ENCODE results near the gene SPINT4. TPM values are rescaled to one million over a fixed set of nuclear protein-coding genes. Genes with fewer than 3 reads are reported as not detected.

The SPINT4 gene
- total and polyA plus RNA-seq, 10 donors: not detected

- no peak for TF ChIP-seq POLR2A (IDR thresholded peaks at IDR 0.05)
- TF ChIP-seq CTCF (IDR thresholded peaks at IDR 0.05 in 8 of 11, conservative IDR thresholded peaks at IDR 0.05 in 3 of 11): no peak
- TF ChIP-seq POLR2AphosphoS5 (IDR thresholded peaks at IDR 0.05): no peak
- intact Hi-C loops (cut with DNase I; ENCODE audit: low total_unique reads): loop anchor here (5.0 to 10.0 kb wide), 3 partner anchors 178 to 455 kb away; partner anchors contain the start of gene EPPIN
- no peak for DNase-seq
- 68 to 90% (median 76%) methylated on average over 3 of the region's 3 CpGs for WGBS, 5 donors
- Histone ChIP-seq H3K27ac (no peak overlapping the region), H3K4me1 (peaks cover 0 to 8% (median 4%) of the 10 kb centered on the region in 6 donors), H3K36me3 (no peaks in the 10 kb centered on the region), H3K9me3 (no peaks in the 10 kb centered on the region), H3K4me3 (no peak overlapping the region), H3K27me3 (replicated peaks in 1 of 7) (peaks cover 0 to 5% (median 0%) of the 10 kb centered on the region in 7 donors)
These were observed 50.5 kb downstream of the SPINT4 start for GRCh38 chr20:45772693-45773092.

GRCh38 chr20:45774945-45775344 is 52.8 kb downstream of the SPINT4 start:
- no peaks in the 10 kb centered on the region for H3K9me3 ChIP-seq
- peaks cover 0 to 5% (median 0%) of the 10 kb centered on the region in 7 donors for H3K27me3 ChIP-seq (replicated peaks in 1 of 7)
- DNase-seq: no peak
- peaks cover 0 to 8% (median 4%) of the 10 kb centered on the region in 6 donors for H3K4me1 ChIP-seq
- no peaks in the 10 kb centered on the region for H3K36me3 ChIP-seq
- intact Hi-C loops (cut with DNase I; ENCODE audit: low total_unique reads): loop anchor here (5.0 to 10.0 kb wide), 3 partner anchors 180 to 458 kb away; partner anchors contain the start of gene EPPIN
- H3K27ac ChIP-seq: no peak overlapping the region
- no peak overlapping the region for H3K4me3 ChIP-seq
- WGBS, 5 donors: 52 to 80% (median 65%) methylated on average over 2 of the region's 2 CpGs
- TF ChIP-seq CTCF (IDR thresholded peaks at IDR 0.05 in 8 of 11, conservative IDR thresholded peaks at IDR 0.05 in 3 of 11) (no peak), POLR2A (IDR thresholded peaks at IDR 0.05) (no peak), POLR2AphosphoS5 (IDR thresholded peaks at IDR 0.05) (no peak)

- Histone ChIP-seq H3K27me3 (replicated peaks in 1 of 7) (peaks cover 0 to 5% (median 0%) of the 10 kb centered on the region in 7 donors), H3K36me3 (no peaks in the 10 kb centered on the region), H3K9me3 (no peaks in the 10 kb centered on the region), H3K4me1 (peaks cover 0 to 8% (median 4%) of the 10 kb centered on the region in 6 donors), H3K27ac (no peak overlapping the region), H3K4me3 (no peak overlapping the region)
- TF ChIP-seq CTCF (IDR thresholded peaks at IDR 0.05 in 8 of 11, conservative IDR thresholded peaks at IDR 0.05 in 3 of 11) (no peak), POLR2A (IDR thresholded peaks at IDR 0.05) (no peak)
- intact Hi-C loops (cut with DNase I; ENCODE audit: low total_unique reads): loop anchor here (10.0 kb wide), 2 partner anchors 181 to 231 kb away; partner anchors contain the start of gene EPPIN
- DNase-seq: no peak
- 82 to 92% (median 87%) methylated on average over 6 of the region's 6 CpGs for WGBS, 5 donors
These were observed 53.3 kb downstream of the SPINT4 start for GRCh38 chr20:45775411-45775810.

Small RNAs within 50 kb of the gene (microRNA-seq; reads per million reads assigned to microRNA genes)
- gene MIR3617: 0 to 0.85 (median 0.72) reads per million in 3 donors

Small RNAs within 50 kb of the gene (small RNA-seq; reads per million reads assigned to genes)
- gene MIR3617 (0 reads per million in 4 donors), gene SPINT5P (0 reads per million in 4 donors)

Other genes starting within 250 kb of the SPINT4 start
- gene SPINT3, start 206.7 kb upstream of the SPINT4 start, total RNA-seq: not detected
- gene SPINT3, start 206.7 kb upstream of the SPINT4 start, polyA plus RNA-seq: not detected
- gene WFDC6, start 182.9 kb upstream of the SPINT4 start, total RNA-seq: not detected
- gene WFDC6, start 182.9 kb upstream of the SPINT4 start, polyA plus RNA-seq: not detected
- gene EPPIN, start 174.9 kb upstream of the SPINT4 start, total RNA-seq: not detected
- gene EPPIN, start 174.9 kb upstream of the SPINT4 start, polyA plus RNA-seq: under 1 TPM in 1 of 3 donors, not detected in 2; 0.10 TPM
- gene WFDC8, start 143.1 kb upstream of the SPINT4 start, total RNA-seq: not detected
- gene WFDC8, start 143.1 kb upstream of the SPINT4 start, polyA plus RNA-seq: not detected
- gene WFDC10A, start 92.6 kb upstream of the SPINT4 start, total RNA-seq: not detected
- gene WFDC10A, start 92.6 kb upstream of the SPINT4 start, polyA plus RNA-seq: not detected
- gene WFDC9, start 91.1 kb upstream of the SPINT4 start, total RNA-seq: not detected
- not detected for gene WFDC9, start 91.1 kb upstream of the SPINT4 start, polyA plus RNA-seq
- gene WFDC11, start 52.1 kb upstream of the SPINT4 start, total RNA-seq: not detected
- not detected for gene WFDC11, start 52.1 kb upstream of the SPINT4 start, polyA plus RNA-seq
- not detected for gene WFDC13, start 20.3 kb upstream of the SPINT4 start, total RNA-seq
- not detected for gene WFDC13, start 20.3 kb upstream of the SPINT4 start, polyA plus RNA-seq
- gene WFDC10B, start 17.3 kb upstream of the SPINT4 start, total RNA-seq: not detected
- gene WFDC10B, start 17.3 kb upstream of the SPINT4 start, polyA plus RNA-seq: not detected
- gene WFDC3, start 69.5 kb downstream of the SPINT4 start, total RNA-seq: not detected
- gene WFDC3, start 69.5 kb downstream of the SPINT4 start, polyA plus RNA-seq: 1 to 10 TPM in 1 of 3 donors, under 1 TPM in 2; 0.70 to 1.2 (median 0.89) TPM
- 10 to 100 TPM; 21.0 to 39.3 (median 29.6) TPM for gene DNTTIP1, start 69.6 kb downstream of the SPINT4 start, total RNA-seq
- 10 to 100 TPM; 31.8 to 34.7 (median 32.5) TPM for gene DNTTIP1, start 69.6 kb downstream of the SPINT4 start, polyA plus RNA-seq
- gene UBE2C, start 90.3 kb downstream of the SPINT4 start, total RNA-seq: 10 to 100 TPM in 4 of 7 donors, 1 to 10 TPM in 3; 3.0 to 22.2 (median 12.3) TPM
- gene UBE2C, start 90.3 kb downstream of the SPINT4 start, polyA plus RNA-seq: 10 to 100 TPM; 11.4 to 56.4 (median 19.7) TPM
- gene TNNC2, start 105.0 kb downstream of the SPINT4 start, total RNA-seq: under 1 TPM in 2 of 7 donors, not detected in 5; 0.54 to 0.89 TPM
- 1 to 10 TPM; 1.4 to 3.4 (median 1.9) TPM for gene TNNC2, start 105.0 kb downstream of the SPINT4 start, polyA plus RNA-seq
- 10 to 100 TPM in 6 of 7 donors, 1 to 10 TPM in 1; 8.8 to 32.4 (median 20.0) TPM for gene SNX21, start 111.5 kb downstream of the SPINT4 start, total RNA-seq
- gene SNX21, start 111.5 kb downstream of the SPINT4 start, polyA plus RNA-seq: 10 to 100 TPM in 2 of 3 donors, 1 to 10 TPM in 1; 6.3 to 15.8 (median 15.7) TPM
- 10 to 100 TPM; 19.4 to 37.4 (median 24.7) TPM for gene ACOT8, start 135.0 kb downstream of the SPINT4 start, total RNA-seq
- 10 to 100 TPM; 28.1 to 36.7 (median 34.2) TPM for gene ACOT8, start 135.0 kb downstream of the SPINT4 start, polyA plus RNA-seq
- gene ZSWIM3, start 135.3 kb downstream of the SPINT4 start, total RNA-seq: 1 to 10 TPM; 4.4 to 7.1 (median 5.4) TPM
- 1 to 10 TPM; 3.1 to 4.2 (median 3.5) TPM for gene ZSWIM3, start 135.3 kb downstream of the SPINT4 start, polyA plus RNA-seq
- gene ZSWIM1, start 158.9 kb downstream of the SPINT4 start, total RNA-seq: 10 to 100 TPM in 6 of 7 donors, 1 to 10 TPM in 1; 8.5 to 16.1 (median 11.1) TPM
- gene ZSWIM1, start 158.9 kb downstream of the SPINT4 start, polyA plus RNA-seq: 1 to 10 TPM; 3.7 to 5.5 (median 3.9) TPM
- gene SPATA25, start 165.3 kb downstream of the SPINT4 start, total RNA-seq: 10 to 100 TPM in 1 of 7 donors, 1 to 10 TPM in 6; 1.5 to 11.5 (median 4.0) TPM
- gene SPATA25, start 165.3 kb downstream of the SPINT4 start, polyA plus RNA-seq: 1 to 10 TPM in 1 of 3 donors, under 1 TPM in 2; 0.41 to 3.1 (median 0.46) TPM
- 10 to 100 TPM in 2 of 7 donors, 1 to 10 TPM in 5; 3.3 to 19.4 (median 6.4) TPM for gene NEURL2, start 168.9 kb downstream of the SPINT4 start, total RNA-seq
- 1 to 10 TPM; 2.7 to 4.4 (median 3.5) TPM for gene NEURL2, start 168.9 kb downstream of the SPINT4 start, polyA plus RNA-seq
- gene CTSA, start 169.0 kb downstream of the SPINT4 start, total RNA-seq: 100 to 1,000 TPM; 162 to 203 (median 183) TPM
- gene CTSA, start 169.0 kb downstream of the SPINT4 start, polyA plus RNA-seq: 100 to 1,000 TPM in 1 of 3 donors, 10 to 100 TPM in 2; 56.6 to 105 (median 65.8) TPM
- 100 to 1,000 TPM in 2 of 7 donors, 10 to 100 TPM in 5; 19.2 to 430 (median 46.7) TPM for gene PLTP, start 189.8 kb downstream of the SPINT4 start, total RNA-seq
- gene PLTP, start 189.8 kb downstream of the SPINT4 start, polyA plus RNA-seq: 10 to 100 TPM in 2 of 3 donors, 1 to 10 TPM in 1; 7.5 to 58.2 (median 16.7) TPM
- gene PCIF1, start 212.3 kb downstream of the SPINT4 start, total RNA-seq: 10 to 100 TPM; 41.2 to 61.9 (median 52.4) TPM
- gene PCIF1, start 212.3 kb downstream of the SPINT4 start, polyA plus RNA-seq: 10 to 100 TPM; 25.1 to 33.8 (median 31.0) TPM
- 10 to 100 TPM; 25.9 to 46.3 (median 33.8) TPM for gene ZNF335, start 249.9 kb downstream of the SPINT4 start, total RNA-seq
- gene ZNF335, start 249.9 kb downstream of the SPINT4 start, polyA plus RNA-seq: 10 to 100 TPM in 2 of 3 donors, 1 to 10 TPM in 1; 8.2 to 17.9 (median 17.8) TPM